AG04449 (cell line): Measurements from ENCODE around the gene PCDH1.

Experiments used
- CTCF ChIA-PET: fragments of 350-600 bp; formaldehyde crosslinking; extraction: SDS; loops from one replicate; lab custom pipeline; 2021; ENCODE audit warnings: antibody characterized with exemption; lab: Yijun Ruan, JAX
- POLR2A ChIA-PET: fragments of 400-600, 350-600 bp; formaldehyde crosslinking; extraction: SDS; loops from one replicate; lab custom pipeline; 2020; ENCODE audit warnings: antibody characterized with exemption, inconsistent platforms; lab: Yijun Ruan, JAX
- DNase-seq: peaks from one replicate; pipeline ENCODE4 v3.0.0-alpha.2; 2010; ENCODE audit warnings: low read depth, low spot score
- H3K4me3 ChIP-seq: 2 replicates; pipeline ENCODE4 v1.5.1; 2011; ENCODE audit warnings: low read depth, mild to moderate bottlenecking, control low read depth, low read length
- CTCF ChIP-seq: IDR thresholded peaks from one replicate; pipeline ENCODE4 v1.5.1; 2011; ENCODE audit warnings: mild to moderate bottlenecking, moderate library complexity, low read length, control low read depth, inconsistent platforms; ENCODE audit not compliant: insufficient read depth; ENCODE audit errors: missing control alignments

PCDH1 gene

GRCh38 chr5:141863569-141864178 is 14.5 kb downstream of the PCDH1 start:
- ChIA-PET CTCF (interaction anchor here (1.1 kb wide), 1 partner anchor 14 kb away, joined by 3 read pairs; the partner anchor contains the start of gene PCDH1), POLR2A (no interaction called here)
- no peak for DNase-seq
- TF ChIP-seq CTCF: no peak
- H3K4me3 ChIP-seq: no peak overlapping the region

GRCh38 chr5:141862936-141863543 is 15.2 kb downstream of the PCDH1 start:
- DNase-seq: no peak
- CTCF ChIA-PET: no interaction called here
- H3K4me3 ChIP-seq: no peak overlapping the region
- POLR2A ChIA-PET: no interaction called here
- TF ChIP-seq CTCF: no peak

GRCh38 chr5:141861194-141861593 is 17.0 kb downstream of the PCDH1 start:
- DNase-seq: no peak
- ChIA-PET CTCF (interaction anchor here (1.2 to 3.9 kb wide), 3 partner anchors 18 to 160 kb away, joined by 3 to 20 read pairs (median 3); partner anchors contain the start of gene PCDH1), POLR2A (no interaction called here)
- no peak for TF ChIP-seq CTCF
- H3K4me3 ChIP-seq: no peak overlapping the region

- no peak for DNase-seq
- TF ChIP-seq CTCF: no peak
- H3K4me3 ChIP-seq: no peak overlapping the region
- ChIA-PET CTCF (interaction anchor here (0.9 to 3.9 kb wide), 4 partner anchors 20 to 157 kb away, joined by 3 to 20 read pairs (median 4); partner anchors contain the start of gene PCDH1), POLR2A (no interaction called here)
These were observed 20.0 kb downstream of the PCDH1 start for GRCh38 chr5:141858079-141858765.

GRCh38 chr5:141857226-141857625 is 21.0 kb downstream of the PCDH1 start:
- no peak for DNase-seq
- TF ChIP-seq CTCF: no peak
- POLR2A ChIA-PET: no interaction called here
- CTCF ChIA-PET: interaction anchor here (0.9 to 1.1 kb wide), 2 partner anchors 21 to 155 kb away, joined by 3 to 4 read pairs; partner anchors contain the start of gene PCDH1
- no peak overlapping the region for H3K4me3 ChIP-seq

- ChIA-PET CTCF (no interaction called here), POLR2A (no interaction called here)
- no peak for TF ChIP-seq CTCF
These were observed 22.0 kb downstream of the PCDH1 start for GRCh38 chr5:141856037-141856790.

More at GRCh38 chr5:141856037-141856790, 22.0 kb downstream of the PCDH1 start:
- H3K4me3 ChIP-seq: no peak overlapping the region
- no peak for DNase-seq
